Esophagus mucosa (tissue), 1 donor: Measurements from ENCODE around the gene KRTAP5-11. TPM values are rescaled to one million over a fixed set of nuclear protein-coding genes. Genes with fewer than 3 reads are reported as not detected.
A peak's percentile ranks its signal among the peaks of the same experiment; 100 is the strongest.
"Not testable (repeated sequence)": the region's sequence is repeated elsewhere in the genome, so short reads cannot be mapped to it uniquely, and the experiment has no call there.

ENCODE experiments used
- ATAC-seq: fragments of 200-7000 bp; cut with Tn5 transposase; one replicate; pipeline ENCODE4 v1.9.1; 2020
- total RNA-seq: library from RNA; stranded (reverse); gene quantifications from one replicate; pipeline ENCODE4 v1.2.4, GENCODE V29; 2023
- donor health status: DM: yes; HTN: yes; CAD: no.

Gene KRTAP5-11
- total RNA-seq, 1 donor from 2014 or later: not detected

DNA sequence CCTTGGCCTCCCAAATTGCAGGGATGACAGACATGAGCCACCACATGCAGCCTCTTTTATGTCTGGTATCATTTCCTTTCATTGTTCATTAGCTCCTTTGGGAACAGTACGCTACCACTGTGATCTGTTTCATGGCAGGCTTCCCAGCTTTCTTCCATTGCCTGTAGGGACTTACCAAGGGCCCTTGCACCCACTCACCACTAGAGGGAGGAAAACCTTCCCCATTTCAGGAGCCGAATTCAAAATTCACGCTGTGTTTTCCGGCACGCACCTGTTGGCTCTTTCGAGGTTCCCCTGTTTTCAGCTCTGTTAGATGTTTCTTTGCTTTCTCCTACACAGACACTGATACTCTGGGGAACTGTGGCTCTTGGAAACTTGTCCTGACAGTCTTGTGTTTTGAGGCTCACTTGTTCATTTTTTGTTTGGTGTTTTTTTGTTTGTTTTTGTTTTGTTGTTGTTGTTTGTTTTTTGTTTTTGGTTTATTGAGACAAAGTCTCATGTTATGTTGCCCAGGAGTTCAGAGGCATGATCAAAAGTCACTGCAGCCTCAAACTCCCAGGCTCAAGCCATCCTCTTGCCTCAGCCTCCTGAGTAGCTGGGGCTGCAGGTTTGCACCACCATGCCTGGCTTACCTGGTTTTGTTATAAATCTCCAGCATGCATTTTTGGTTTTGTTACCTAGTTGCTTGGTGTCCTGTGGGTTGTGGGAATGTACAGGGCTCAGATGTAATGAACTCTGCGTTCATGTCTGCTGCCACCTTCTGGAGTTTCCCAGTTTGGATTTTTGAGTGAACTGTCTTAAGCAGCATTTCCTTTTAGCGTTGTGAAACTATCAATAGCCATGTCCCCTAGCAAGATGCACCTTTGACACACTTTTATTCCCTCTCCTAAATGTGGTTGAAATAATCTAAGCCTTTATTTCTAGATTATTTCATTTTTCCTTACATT lies 2.3 kb downstream of the KRTAP5-11 start:
- ATAC-seq: peak; percentile 75

DNA sequence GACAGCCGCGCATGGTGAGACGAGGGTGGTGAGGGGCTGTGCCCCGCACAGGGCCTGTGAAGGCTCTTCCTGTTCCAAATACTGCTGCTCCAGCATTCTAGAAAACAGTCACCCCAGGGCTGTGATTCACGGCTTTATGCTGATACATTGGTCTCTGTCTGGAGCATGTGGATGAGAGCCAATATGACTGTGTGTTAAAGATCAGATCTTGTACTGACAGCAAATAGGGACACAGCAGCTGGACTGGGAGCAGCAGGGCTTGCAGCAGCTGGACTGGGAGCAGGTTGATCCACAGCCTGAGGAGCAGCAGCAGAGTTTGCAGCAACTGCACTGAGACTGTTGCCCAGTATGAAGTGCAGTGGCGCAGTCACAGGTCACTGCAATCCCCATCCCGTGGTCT lies 3.2 kb downstream of the KRTAP5-11 start:
- peak; percentile 19 for ATAC-seq

DNA sequence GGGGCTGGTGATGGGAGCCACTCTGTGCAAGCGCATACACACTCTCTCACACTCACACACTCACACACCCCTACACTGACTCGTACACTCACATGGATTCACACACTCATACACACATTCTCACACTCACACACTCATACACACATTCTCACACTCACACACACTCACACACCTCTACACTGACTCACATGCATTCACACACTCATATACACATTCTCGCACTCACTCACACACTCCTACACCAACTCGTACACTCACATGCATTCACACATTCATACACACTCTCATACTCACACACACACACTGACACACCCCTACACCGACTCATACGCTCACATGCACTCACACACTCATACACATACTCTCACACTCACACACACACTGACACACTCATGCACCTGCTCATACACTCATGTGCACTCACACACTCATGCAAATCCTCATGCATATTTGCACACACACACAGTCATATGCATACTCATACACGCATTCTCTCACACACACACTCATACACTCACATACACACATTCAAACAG lies 5.1 kb downstream of the KRTAP5-11 start:
- no peak for ATAC-seq

DNA sequence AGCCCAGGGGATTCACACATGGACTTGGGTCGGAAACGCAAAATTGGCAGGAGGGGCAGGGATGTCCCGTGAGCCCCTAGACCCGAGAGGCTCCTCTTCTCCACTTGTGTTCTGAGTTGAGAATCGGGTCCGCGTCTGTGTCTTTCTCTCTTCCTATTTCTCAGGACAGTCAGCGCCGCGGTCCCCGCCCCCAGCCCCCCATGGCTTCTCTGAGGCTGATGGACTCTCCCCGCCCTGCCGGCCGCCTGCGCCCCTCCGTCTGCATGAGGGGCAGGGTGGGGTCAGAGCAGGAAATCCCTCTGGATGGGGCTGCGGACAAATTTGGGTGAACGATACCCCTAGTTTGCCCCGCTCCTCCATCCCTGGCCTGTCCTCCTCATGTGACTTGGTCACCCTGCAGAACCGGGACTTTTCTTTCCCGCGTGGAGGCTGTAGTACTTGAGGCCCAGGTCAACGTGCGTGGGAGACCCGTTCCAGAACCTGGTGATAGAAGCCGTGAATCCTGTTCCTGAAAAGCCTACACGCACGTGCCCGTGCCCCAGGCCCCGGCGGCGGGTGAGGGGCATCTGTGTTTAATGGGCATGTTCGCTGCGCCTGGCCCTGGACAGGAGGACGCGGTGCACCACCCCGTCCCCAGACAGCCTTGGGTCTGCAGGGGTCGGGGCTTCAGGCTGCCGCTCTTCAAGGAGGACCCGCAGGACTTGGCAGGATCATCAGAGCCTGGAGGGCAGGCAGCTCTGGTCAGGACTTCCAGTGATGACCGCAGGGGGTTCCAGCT lies 5.8 kb downstream of the KRTAP5-11 start:
- ATAC-seq: not testable (repeated sequence)

DNA sequence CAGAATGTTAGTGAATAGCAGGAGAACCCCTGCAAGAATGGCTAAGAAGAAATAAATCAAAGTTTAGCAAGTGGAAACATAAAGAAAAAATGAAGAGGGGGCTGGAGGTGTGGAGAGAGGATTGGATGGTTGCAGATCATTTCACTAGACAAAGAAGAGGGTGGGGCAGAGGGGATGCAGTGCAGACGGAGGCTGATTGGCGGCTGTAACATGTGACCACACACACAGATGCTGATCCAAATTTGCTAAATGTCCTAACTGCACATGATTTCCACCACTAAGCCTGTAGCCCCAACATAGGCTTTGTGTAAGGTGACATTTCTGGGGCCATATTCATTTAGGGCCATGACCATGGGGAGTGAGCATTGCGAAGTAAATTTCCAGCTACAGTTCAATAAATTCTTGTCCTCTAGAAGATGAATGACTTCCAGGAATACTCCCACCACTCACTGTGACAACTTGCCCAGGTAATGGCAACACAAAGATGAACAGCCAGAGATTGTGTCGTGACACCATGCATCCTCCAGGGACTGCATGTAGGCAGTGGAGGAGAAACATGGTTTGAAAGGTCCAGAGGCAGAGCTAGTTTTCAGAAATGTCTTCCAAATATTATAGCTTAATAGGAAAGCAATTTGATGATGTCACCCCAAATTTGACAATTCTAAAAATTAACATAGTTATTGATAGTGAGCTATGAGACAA lies 6.8 kb downstream of the KRTAP5-11 start:
- no peak for ATAC-seq

DNA sequence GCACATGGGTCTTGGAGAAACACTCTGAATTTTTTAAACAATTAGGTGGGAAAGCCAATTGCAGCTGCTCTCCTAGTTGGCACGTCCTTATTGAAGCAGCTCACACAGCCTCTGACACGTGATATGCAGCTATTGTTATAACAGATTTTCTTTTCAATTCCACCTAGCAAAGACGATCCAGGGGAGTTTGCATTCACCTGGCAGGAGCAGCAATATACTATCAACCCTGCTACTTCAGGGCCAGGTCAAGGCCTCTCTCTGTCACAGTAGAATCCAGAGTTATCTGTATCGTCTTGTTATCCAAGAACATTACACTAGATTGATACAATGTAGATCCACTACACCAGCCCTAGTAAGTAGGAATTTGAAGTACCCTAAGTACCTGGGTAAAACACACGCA lies 8.3 kb downstream of the KRTAP5-11 start:
- no peak for ATAC-seq

DNA sequence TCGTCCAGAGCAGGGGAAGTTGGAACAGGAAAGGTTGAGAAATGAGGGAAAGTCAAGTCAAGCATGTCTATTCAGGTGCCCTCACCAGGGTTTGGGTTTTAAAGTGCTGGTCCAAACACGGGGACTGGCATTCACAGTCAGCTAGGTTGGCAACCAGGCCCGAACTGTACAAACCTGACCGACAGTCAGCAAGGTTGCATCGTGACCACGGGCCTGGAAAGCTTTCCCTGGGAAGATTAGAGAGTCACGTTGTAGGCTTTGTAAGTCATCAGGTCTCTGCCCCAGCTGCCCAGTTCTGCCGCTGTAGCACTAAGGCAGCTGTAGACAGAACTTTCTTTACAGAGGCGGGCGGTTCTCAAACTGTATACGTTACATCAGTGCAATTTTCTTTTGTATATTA lies 9.9 kb downstream of the KRTAP5-11 start:
- no peak for ATAC-seq

DNA sequence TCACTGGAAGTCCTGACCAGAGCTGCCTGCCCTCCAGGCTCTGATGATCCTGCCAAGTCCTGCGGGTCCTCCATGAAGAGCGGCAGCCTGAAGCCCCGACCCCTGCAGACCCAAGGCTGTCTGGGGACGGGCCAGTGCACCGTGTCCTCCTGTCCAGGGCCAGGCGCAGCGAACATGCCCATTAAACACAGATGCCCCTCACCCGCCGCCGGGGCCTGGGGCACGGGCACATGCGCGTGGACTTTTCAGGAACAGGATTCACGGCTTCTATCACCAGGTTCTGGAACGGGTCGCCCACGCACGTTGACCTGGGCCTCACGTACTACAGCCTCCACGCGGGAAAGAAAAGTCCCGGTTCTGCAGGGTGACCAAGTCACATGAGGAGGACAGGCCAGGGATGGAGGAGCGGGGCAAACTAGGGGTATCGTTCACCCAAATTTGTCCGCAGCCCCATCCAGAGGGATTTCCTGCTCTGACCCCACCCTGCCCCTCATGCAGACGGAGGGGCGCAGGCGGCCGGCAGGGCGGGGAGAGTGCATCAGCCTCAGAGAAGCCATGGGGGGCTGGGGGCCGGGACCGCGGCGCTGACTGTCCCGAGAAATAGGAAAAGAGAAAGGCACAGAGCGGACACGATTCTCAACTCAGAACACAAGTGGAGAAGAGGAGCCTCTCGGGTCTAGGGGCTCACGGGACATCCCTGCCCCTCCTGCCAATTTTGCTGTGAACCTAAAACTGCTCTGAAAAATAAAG lies 11.4 kb downstream of the KRTAP5-11 start:
- ATAC-seq: not testable (repeated sequence)

DNA sequence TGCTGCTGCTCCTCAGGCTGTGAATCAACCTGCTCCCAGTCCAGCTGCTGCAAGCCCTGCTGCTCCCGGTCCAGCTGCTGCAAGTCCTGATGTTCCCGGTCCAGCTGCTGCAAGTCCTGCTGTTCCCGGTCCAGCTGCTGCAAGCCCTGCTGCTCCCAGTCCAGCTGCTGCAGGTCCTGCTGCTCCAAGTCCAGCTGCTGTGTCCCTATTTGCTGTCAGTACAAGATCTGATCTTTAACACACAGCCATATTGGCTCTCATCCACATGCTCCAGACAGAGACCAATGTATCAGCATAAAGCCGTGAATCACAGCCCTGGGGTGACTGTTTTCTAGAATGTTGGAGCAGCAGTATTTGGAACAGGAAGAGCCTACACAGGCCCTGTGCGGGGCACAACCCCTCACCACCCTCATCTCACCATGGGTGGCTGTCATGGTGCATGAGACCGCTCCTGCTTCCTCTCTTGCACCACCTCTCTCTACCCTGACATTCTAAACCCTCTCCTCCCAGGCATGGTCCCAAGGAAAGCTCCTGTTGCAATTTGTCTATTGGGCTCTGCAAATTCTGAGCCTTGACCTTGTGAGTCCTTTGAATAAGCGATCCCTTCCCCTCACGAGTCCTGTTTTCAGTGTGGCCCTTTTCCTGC lies 13.8 kb downstream of the KRTAP5-11 start:
- ATAC-seq: peak; percentile 36

DNA sequence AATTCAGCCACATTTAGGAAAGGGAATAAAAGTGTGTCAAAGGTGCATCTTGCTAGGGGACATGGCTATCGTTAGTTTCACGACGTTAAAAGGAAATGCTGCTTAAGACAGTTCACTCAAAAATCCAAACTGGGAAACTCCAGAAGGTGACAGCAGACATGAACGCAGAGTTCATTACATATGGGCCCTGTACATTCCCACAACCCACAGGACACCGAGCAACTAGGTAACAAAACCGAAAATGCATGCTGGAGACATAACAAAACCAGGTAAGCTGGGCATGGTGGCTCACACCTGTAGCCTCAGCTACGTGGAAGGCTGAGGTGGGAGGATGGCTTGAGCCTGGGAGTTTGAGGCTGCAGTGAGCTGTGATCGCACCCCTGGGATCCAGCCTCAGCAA lies 15.0 kb downstream of the KRTAP5-11 start:
- not testable (repeated sequence) for ATAC-seq

DNA sequence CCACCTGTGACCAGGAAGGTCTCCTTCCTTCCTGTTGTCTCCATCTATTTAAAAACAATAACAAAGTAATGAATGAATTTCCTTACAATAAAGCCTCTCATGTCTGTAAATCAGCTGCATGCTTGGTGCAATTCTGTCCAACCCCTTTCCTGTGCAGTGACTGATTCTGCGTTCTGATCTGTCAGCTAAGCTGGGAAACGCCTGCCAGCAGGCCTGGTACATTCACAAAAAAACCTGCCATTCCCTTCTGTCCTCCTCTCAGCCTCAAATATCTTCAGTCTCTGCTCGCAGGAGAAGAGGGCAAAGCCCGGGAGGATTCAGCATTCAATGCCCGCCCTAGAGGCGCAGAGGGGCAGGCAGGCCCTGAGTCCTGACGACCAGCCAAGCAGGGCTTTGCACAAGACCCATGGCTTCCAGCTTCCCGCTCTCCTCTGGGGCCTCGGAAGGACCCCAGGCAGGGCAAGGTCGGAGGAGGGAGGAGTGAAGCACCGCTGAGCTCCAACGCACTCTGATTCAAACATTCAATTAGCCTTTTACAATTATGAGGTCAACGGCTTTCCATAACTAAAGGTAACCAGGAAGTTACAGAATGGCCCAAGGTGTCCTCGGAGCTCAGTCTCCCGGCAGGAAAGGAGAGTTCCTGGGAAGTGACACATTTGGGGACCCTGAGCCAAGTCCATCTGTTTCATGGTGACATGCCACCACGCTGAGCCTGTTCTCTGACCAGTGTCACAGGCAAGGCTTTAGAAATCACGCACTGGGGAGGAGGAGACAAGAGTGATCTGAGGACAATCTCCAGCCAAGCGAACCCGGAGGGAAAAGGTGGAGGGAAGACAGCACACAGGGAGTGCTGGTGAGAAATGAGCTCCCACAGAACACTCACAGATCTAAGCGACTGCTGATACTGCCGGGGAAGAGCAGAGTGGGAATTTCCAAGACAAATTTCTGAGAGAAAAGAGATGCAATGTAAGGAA lies 15.8 kb downstream of the KRTAP5-11 start:
- ATAC-seq: not testable (repeated sequence)

DNA sequence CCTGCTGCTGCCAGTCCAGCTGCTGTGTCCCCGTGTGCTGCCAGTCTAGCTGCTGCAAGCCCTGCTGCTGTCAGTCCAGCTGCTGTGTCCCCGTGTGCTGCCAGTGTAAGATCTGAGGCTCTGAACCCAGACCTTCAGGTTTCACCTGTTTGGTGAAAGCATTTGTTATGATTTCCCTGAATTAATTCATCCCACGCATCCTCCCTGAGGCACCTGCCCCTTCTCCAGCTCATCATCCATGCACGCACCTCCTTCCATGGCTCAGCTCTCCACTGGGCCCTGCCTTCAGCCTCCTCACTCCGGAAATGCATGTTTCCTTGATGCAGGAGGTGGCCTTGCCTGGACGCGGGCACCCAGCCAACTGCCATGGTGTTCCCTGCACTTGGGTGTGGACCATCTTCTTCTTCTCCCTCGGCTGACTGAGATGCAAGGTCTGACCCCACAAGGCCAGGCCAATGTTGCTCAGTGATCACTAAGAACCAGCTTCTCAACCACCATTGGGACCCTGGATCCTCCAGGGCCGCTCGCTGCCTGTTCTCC lies 16.5 kb downstream of the KRTAP5-11 start:
- peak; percentile 74 for ATAC-seq

DNA sequence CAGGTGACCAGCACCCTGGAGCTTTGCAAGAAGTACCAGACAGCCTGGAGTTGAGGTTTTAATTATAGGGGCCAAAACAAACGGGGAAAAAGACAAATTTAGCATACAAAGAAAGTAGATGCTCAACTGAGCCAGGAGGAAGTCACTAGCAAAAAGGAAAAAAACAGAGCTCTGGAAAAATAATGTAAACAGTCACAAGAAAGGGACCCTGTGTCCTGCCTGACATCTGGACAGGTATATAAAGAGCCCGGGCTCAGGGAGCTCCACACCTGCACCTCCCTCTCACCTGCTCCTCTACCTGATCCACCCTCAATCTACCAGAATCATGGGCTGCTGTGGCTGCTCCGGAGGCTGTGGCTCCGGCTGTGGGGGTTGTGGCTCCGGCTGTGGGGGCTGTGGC lies 17.4 kb downstream of the KRTAP5-11 start, which contains the start of gene KRTAP5-10:
Gene KRTAP5-10 (plus strand): TSS at position 301 of the 400 bp plus-strand sequence. CDS start 25 bp downstream, at position 326.
- ATAC-seq: no peak

DNA sequence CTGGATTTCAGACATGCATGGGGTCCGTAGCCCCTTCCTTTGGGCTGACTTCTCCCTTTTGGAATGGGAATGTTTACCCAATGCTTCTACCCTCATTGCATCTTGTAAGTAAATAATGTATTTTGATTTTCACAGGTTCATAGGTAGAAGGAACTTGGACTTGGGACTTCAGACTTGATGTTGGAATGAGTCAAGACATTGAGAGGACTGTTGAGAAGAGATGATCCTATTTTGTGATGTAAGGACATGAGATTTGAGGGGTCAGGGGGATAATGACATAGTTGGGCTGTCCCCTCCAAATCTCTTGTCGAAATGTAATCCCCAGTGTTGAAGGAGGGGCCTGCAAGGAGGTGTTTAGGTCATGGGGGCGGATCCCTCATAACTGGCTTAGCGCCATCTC lies 18.2 kb downstream of the KRTAP5-11 start:
- ATAC-seq: no peak

DNA sequence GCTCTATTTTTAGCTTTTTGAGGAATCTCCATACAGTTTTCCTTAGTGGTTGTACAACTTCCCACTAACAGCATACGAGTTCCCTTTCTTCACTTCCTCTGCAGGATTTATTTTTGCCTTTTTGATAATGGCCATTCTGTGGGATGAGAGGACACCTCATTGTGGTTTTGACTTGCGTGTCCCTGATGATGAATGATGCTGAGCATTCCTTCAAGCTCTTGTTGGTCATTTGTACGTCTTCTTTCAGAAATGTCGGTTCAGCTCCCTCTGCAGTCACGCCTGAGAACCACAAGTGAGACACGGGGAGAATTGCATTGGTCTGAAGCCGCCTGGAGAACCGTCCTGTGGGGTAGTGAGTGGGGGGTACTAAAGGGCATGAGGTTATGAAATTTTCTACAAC lies 19.3 kb downstream of the KRTAP5-11 start:
- no peak for ATAC-seq

DNA sequence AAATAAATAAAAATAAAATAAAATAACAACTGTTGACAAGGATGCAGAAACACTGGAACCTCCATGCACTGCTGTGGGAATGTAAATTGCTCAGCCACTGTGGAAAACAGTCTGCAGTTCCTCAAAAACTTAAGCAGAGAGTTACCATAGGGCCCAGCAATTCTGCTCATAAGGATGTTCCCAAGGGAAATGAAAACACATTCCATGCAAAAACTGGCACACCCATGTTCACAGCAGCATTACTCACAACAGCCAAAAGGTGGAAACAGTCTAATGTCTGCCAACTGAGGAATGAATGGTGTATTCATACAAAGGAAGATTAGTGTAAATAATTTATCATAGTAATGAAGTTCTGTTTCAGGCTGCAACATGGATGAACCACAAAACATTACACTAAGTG lies 20.6 kb downstream of the KRTAP5-11 start:
- ATAC-seq: no peak

DNA sequence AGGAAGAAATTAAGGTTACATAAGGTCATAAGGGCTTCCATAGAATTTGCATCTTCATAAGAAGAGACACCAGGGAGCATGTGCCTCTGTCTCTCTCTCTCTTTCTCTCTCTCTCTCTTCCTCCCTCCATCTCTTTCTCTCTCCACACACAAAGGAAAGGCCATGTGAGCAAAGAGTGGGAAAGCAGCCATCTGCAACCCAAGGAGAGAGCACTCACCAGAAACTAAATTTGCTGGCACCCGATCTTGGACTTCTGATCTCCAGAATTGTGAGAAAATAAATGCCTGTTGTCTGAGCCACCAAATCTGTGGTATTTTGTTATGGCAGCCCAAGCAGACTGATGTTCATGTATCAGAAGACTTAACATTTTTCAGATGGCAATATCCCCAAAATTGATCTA lies 23.7 kb downstream of the KRTAP5-11 start:
- no peak for ATAC-seq

DNA sequence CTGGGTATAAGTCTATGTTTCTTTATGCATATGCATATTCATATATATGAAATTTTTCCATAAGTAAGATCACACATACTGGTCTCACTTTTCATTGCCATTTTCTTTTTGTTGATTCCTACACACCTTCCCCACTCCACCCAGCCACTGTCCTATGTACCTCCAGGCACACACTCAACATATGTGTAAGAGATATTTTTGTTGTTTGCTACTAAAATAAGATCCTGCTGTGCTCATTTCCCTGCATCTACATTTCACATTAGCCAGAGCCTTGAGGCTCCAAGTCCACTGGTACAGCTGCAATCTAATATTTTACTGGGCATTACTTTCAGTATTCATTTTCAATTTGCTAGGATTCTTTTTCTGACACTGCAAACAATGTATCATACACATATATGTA lies 25.4 kb downstream of the KRTAP5-11 start:
- no peak for ATAC-seq

DNA sequence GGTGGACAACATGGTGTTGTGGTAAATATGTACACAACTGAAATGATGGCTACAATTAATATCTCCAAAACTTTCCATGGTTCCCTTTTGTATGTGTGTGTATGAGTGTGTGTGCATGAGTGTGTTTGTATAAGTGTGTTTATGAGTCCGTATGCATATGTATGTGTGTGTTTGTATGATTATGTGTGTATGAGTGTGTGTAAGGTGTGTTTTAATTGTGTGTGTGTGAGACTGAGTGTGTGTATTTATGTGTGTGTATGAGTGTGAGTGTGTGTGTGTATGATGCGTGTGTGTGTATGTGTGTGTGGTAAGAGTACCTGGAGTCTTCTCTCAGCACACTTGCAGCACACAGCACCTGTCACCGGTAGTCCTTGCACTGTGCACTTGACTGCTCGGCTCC lies 26.7 kb downstream of the KRTAP5-11 start:
- no peak for ATAC-seq

DNA sequence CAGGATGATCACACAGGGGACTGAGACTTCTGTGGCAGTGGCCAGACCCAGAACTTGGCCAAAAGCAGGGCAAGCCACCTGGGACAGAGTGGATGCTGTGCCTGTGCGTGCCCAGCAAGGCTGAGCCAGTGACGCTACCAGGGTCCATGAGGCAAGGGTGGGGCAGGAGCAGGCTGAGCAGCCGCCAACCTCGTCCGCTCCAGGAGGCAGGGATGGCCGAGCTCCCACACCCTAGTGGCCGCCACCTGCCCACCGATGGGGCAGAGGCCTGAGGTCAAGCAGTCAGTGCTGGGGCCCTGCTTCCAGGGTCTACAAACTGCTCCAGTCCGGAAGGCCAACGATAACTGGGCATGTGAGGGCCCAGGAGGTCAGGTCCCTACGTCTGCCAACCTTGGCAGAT lies 27.2 kb downstream of the KRTAP5-11 start:
- no peak for ATAC-seq
